PFSK-1 (cell line): ENCODE measurements around the gene BRAF.

Experiments
- FOXP2 ChIP-seq: optimal IDR thresholded peaks from 2 replicates; pipeline ENCODE3; 2011; ENCODE audit warnings: borderline replicate concordance, control low read depth, inconsistent platforms; ENCODE audit not compliant: insufficient read depth; ENCODE audit errors: extremely low read length, extremely low read depth
- POLR2AphosphoS5 ChIP-seq: IDR thresholded peaks from 2 replicates; pipeline ENCODE4 v1.6.1; 2012; ENCODE audit warnings: low read depth, mild to moderate bottlenecking, control low read depth, low read length, moderate library complexity
- SIN3A ChIP-seq: IDR thresholded peaks from 2 replicates; pipeline ENCODE4 v1.6.1; 2012; ENCODE audit warnings: mild to moderate bottlenecking, low read length, moderate library complexity, borderline replicate concordance; ENCODE audit not compliant: insufficient read depth
- TAF1 ChIP-seq: IDR thresholded peaks from 2 replicates; pipeline ENCODE4 v1.6.1; 2012; ENCODE audit warnings: low read length, control low read depth, borderline replicate concordance; ENCODE audit not compliant: insufficient read depth
- TF ChIP-seq, protein P1 (sequence below), 2 experiments: IDR thresholded peaks; 2 replicates each; pipeline versions ENCODE4 v1.6.1 to v1.8.0; 2011 to 2012; ENCODE audit warnings: low read depth in 2 of 2, low read length in 2 of 2, control low read depth in 1 of 2, inconsistent platforms in 1 of 2, mild to moderate bottlenecking in 1 of 2, moderate library complexity in 1 of 2; ENCODE audit not compliant: insufficient read depth in 1 of 2

BRAF gene

DNA sequence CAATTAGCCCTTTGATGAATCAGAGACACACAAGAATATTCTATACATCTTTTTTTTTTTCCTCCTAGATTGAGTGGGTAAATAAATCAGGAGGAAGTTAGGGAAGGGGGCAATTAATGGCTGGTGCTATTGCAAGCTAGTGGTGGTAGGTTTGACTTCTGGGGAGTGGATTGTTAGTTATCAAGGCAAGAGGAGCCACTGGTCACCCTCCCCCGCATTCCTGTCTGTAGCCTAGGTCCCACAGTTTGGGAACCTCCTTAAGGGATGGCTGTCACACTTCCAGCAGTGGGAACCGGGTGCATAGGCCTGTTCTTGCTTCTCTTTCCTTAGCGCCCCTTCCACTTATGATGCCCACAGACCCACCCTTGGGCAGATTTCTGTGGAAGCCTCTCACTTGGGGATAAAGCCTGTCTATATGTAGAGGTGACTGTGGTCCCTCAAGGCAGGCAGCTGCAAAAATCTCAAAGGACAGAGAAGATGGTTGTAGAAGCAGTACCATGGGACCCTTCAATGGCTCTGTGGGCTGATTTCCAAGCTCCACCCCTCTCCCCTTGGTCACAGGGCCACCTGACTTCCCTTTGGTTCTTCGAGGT lies 254.3 kb downstream of the BRAF start:
- no peak for TF ChIP-seq POLR2AphosphoS5
- TF ChIP-seq, protein P1, sequence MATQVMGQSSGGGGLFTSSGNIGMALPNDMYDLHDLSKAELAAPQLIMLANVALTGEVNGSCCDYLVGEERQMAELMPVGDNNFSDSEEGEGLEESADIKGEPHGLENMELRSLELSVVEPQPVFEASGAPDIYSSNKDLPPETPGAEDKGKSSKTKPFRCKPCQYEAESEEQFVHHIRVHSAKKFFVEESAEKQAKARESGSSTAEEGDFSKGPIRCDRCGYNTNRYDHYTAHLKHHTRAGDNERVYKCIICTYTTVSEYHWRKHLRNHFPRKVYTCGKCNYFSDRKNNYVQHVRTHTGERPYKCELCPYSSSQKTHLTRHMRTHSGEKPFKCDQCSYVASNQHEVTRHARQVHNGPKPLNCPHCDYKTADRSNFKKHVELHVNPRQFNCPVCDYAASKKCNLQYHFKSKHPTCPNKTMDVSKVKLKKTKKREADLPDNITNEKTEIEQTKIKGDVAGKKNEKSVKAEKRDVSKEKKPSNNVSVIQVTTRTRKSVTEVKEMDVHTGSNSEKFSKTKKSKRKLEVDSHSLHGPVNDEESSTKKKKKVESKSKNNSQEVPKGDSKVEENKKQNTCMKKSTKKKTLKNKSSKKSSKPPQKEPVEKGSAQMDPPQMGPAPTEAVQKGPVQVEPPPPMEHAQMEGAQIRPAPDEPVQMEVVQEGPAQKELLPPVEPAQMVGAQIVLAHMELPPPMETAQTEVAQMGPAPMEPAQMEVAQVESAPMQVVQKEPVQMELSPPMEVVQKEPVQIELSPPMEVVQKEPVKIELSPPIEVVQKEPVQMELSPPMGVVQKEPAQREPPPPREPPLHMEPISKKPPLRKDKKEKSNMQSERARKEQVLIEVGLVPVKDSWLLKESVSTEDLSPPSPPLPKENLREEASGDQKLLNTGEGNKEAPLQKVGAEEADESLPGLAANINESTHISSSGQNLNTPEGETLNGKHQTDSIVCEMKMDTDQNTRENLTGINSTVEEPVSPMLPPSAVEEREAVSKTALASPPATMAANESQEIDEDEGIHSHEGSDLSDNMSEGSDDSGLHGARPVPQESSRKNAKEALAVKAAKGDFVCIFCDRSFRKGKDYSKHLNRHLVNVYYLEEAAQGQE (IDR thresholded peaks at IDR 0.05; ENCODE audit: insufficient read depth in 1 of 2, low read depth in 2 of 2, low read length in 2 of 2), result no peak
- no peak for TF ChIP-seq FOXP2
- TF ChIP-seq SIN3A, result no peak
- no peak for TF ChIP-seq TAF1

DNA sequence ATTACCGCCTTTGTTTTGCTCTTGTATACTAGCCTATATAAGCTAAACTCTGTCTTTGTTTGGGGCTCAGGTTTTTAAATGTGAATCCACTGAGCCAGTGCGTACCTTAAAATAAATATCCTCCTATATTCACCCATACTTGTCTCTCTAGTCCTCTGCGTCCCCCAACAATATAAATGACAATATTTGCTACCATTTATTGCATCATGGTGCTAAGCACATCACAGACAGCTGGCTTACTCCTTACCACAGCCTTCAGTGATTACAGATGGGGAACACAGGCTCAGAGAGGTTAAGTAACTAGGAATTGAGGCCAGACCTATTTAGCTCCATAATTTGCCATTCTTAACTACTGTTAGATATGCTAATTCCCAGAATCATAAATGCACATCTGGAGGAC lies 255.4 kb downstream of the BRAF start:
- TF ChIP-seq, protein P1 (IDR thresholded peaks at IDR 0.05; ENCODE audit: insufficient read depth in 1 of 2, low read depth in 2 of 2, low read length in 2 of 2), result no peak
